IPS DF 19.7 (cell line): ENCODE measurements around the gene PRG2.
"Not testable (repeated sequence)": the region's sequence is repeated elsewhere in the genome, so short reads cannot be mapped to it uniquely, and the experiment has no call there.

Experiments
- DNase-seq: peaks from one replicate; pipeline ENCODE4 v3.0.0-alpha.2; 2013; ENCODE audit warnings: low read depth, low spot score

Gene PRG2

GRCh38 chr11:57347336-57347735, 43.1 kb downstream of the PRG2 start:
- DNase-seq, result no peak

- no peak for DNase-seq
These were observed 44.8 kb downstream of the PRG2 start for GRCh38 chr11:57345555-57346211.

- DNase-seq, result no peak
These were observed 45.6 kb downstream of the PRG2 start for GRCh38 chr11:57344826-57345225.

- DNase-seq, result no peak
These were observed 46.6 kb downstream of the PRG2 start for GRCh38 chr11:57343825-57344224.

- no peak for DNase-seq
These were observed 47.7 kb downstream of the PRG2 start for GRCh38 chr11:57342702-57343101.

GRCh38 chr11:57341250-57341808, 49.1 kb downstream of the PRG2 start:
- no peak for DNase-seq

- DNase-seq, result no peak
These were observed 50.3 kb downstream of the PRG2 start for GRCh38 chr11:57340039-57340615.

GRCh38 chr11:57339328-57339727, 51.1 kb downstream of the PRG2 start:
- DNase-seq, result no peak

- DNase-seq, result no peak
These were observed 52.3 kb downstream of the PRG2 start, which contains the start of gene P2RX3 for GRCh38 chr11:57338142-57338541. Gene P2RX3 (plus strand): TSS chr11:57338352. CDS start chr11:57338551, 199 bp downstream.

GRCh38 chr11:57336856-57337255, 53.6 kb downstream of the PRG2 start:
- not testable (repeated sequence) for DNase-seq
